VCaP (cell line): ENCODE measurements around the gene LDOC1.
"Not testable (repeated sequence)": the region's sequence is repeated elsewhere in the genome, so short reads cannot be mapped to it uniquely, and the experiment has no call there.

Source experiments
- H3K27ac ChIP-seq: fragments of 450-650 bp; 2 replicates; pipeline ENCODE4 v1.5.1; 2017
- CTCF ChIP-seq: fragments of 450-650 bp; conservative IDR thresholded peaks from 2 replicates; pipeline ENCODE4 v1.5.1; 2017; ENCODE audit warnings: mild to moderate bottlenecking, moderate library complexity

LDOC1 gene

GRCh38 chrX:141180851-141181250 is 3.9 kb upstream of the LDOC1 start:
- TF ChIP-seq CTCF: no peak

GRCh38 chrX:141175786-141176185 is 1.1 kb downstream of the LDOC1 start:
- no peak overlapping the region for H3K27ac ChIP-seq
- no peak for TF ChIP-seq CTCF

More at GRCh38 chrX:141180851-141181250, 3.9 kb upstream of the LDOC1 start:
- no peak overlapping the region for H3K27ac ChIP-seq

GRCh38 chrX:141164406-141164805 is 12.5 kb downstream of the LDOC1 start:
- no peak overlapping the region for H3K27ac ChIP-seq
- no peak for TF ChIP-seq CTCF

- no peak overlapping the region for H3K27ac ChIP-seq
- TF ChIP-seq CTCF: no peak
These were observed 18.8 kb downstream of the LDOC1 start for GRCh38 chrX:141158084-141158483.

- H3K27ac ChIP-seq: not testable (repeated sequence)
These were observed 21.7 kb downstream of the LDOC1 start for GRCh38 chrX:141155231-141155630.

GRCh38 chrX:141142946-141143345 is 34.0 kb downstream of the LDOC1 start:
- H3K27ac ChIP-seq: no peak overlapping the region
- no peak for TF ChIP-seq CTCF

- H3K27ac ChIP-seq: no peak overlapping the region
- no peak for TF ChIP-seq CTCF
These were observed 43.7 kb downstream of the LDOC1 start for GRCh38 chrX:141133272-141133671.

GRCh38 chrX:141127146-141127545 is 49.8 kb downstream of the LDOC1 start:
- H3K27ac ChIP-seq: no peak overlapping the region
- TF ChIP-seq CTCF: no peak
